Raji (cell line): ENCODE data around the gene BIRC6.

Source experiments
- POLR2A ChIP-seq: IDR thresholded peaks from 2 replicates; pipeline ENCODE4 v1.6.1; 2011; ENCODE audit warnings: low read depth, low read length, control low read depth; ENCODE audit not compliant: insufficient read depth

BIRC6 gene

DNA sequence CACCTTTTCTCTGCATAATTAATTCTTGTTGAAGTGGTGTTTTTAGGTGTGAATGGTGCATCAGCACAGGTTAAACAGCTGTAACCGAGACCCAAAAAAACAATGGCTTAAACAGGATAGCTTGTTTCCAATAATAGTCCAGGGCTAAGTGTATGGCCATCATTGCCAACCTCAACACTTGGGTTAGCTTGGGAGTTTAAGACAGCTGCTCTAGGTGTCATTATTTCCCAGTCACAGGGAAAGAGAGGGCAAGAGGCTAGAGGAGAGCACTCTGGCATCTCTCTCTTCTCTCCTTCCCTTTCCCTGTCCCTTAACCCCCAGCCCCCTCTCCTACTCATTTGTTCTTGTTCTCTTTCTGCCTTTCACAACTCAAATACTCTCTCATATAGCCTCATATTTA, 21.1 kb downstream of the BIRC6 start:
- TF ChIP-seq POLR2A, result no peak

- no peak for TF ChIP-seq POLR2A
These were observed 22.5 kb downstream of the BIRC6 start for GRCh38 chr2:32379352-32379751.

DNA sequence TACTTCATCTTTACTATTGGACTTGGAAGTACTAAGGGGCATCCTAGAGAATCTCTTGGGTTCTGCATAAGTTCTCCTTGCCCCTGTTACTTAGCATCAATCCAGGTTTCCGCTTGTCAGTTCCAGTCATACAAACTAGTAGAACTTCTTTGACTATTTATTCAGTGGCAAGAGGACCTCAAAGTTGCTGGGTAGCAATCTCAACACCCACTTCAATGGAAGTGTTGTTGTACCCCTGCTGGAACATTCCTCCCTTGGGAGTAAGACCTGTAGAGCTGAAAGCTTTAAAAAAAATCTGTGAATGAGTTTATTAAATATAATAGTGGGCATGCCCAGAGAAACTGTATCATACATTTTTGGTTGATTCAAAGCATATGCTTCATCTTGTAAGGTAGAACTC, 27.0 kb downstream of the BIRC6 start:
- no peak for TF ChIP-seq POLR2A

DNA sequence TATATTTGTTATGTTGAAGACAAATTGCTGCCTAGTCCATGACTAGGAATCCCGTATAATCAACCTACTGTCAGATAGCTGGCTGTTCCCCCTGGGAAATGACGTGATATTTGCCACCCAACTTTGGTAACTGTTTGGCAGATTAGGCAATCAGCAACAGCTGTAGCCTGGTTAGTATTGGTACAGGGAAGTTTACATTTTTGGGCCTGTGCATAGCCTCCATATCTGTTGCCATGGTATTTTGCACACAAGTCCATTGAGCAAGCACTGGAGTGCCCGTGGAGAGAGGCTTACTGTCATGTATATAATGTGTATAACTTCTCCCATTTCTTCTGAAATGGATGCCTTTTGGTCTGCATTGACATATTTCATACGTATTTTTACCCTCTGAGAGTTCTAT, 27.7 kb downstream of the BIRC6 start:
- TF ChIP-seq POLR2A, result no peak

GRCh38 chr2:32386739-32387138, 29.9 kb downstream of the BIRC6 start:
- TF ChIP-seq POLR2A, result no peak

DNA sequence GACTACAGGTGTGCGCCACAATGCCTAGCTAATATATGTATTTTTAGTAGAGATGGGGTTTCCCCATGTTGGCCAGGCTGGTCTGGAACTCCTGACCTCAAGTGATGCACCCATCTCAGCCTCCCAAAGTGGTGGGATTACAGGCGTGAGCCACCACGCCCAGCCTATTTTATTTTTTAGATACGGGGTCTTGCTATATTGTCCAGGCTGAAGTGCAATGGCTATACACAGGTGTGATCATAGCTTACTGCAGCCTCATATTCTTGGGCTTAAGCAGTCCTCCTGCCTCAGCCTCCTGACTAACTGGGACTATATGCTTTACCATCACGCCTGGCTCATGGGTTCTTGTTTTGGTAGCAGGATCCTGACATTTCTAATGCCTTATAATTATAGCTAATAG, 42.4 kb downstream of the BIRC6 start:
- no peak for TF ChIP-seq POLR2A

GRCh38 chr2:32402091-32402490, 45.3 kb downstream of the BIRC6 start:
- TF ChIP-seq POLR2A, result no peak

GRCh38 chr2:32403782-32404181, 47.0 kb downstream of the BIRC6 start:
- no peak for TF ChIP-seq POLR2A

GRCh38 chr2:32404691-32405090, 47.9 kb downstream of the BIRC6 start:
- no peak for TF ChIP-seq POLR2A

DNA sequence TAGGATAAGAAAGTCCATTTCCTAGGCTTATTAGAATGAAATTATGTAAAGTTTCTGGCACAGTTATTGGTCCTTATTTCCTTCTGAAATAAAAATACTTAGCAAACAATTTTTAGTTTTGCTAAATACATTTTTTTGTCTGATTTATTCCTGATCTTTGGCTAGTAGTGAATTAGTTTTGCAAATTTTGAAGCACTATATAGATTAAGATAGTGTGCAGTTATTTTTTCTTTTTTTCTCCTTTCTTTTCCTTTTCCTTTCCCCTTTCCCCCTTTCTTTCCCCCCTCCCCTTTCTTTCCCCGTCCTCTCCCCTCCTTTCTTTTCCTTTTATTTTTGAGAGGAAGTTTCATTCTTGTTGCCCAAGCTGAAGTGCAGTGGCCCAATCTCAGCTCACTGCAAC, 59.7 kb downstream of the BIRC6 start:
- TF ChIP-seq POLR2A, result no peak

GRCh38 chr2:32417659-32418058, 60.8 kb downstream of the BIRC6 start:
- TF ChIP-seq POLR2A, result no peak

- TF ChIP-seq POLR2A, result no peak
These were observed 62.0 kb downstream of the BIRC6 start for GRCh38 chr2:32418778-32419177.

DNA sequence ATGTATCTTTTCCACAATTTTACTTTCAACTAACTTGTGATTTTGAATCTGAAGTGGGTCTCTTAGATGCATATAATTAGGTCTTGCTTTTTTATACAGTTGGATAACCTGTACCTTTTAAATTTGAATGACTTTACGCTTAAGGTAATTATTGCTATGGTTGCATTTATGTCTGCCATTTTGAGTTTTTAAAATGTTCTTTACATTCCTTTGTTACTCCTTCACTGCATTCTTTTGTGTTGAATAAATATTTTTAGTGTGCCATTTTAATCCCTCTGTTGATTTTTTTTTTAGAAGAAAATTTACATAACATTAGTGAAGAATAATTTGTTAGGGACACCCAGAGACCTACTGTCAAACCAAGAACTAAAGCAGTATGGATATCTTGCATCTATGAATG, 65.3 kb downstream of the BIRC6 start:
- TF ChIP-seq POLR2A, result no peak

GRCh38 chr2:32423536-32423935, 66.7 kb downstream of the BIRC6 start:
- no peak for TF ChIP-seq POLR2A

DNA sequence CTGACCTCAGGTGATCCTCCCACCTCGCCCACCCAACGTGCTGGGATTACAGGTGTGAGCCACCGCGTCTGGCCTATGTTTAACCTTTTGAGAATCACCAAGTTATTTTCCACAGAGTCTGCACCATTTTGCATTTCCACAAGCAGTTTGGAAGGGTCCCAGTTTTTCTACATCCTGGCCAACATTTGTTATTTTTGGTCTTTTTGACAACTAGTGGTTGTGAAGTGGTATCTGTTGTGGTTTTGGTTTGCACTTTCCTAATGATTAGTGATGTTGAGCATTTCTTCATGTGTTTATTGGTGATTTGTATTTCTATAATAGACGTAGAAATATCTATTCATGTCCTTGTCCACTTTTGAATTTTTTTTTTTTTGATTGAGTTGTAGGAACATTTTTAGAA, 67.9 kb downstream of the BIRC6 start:
- no peak for TF ChIP-seq POLR2A

DNA sequence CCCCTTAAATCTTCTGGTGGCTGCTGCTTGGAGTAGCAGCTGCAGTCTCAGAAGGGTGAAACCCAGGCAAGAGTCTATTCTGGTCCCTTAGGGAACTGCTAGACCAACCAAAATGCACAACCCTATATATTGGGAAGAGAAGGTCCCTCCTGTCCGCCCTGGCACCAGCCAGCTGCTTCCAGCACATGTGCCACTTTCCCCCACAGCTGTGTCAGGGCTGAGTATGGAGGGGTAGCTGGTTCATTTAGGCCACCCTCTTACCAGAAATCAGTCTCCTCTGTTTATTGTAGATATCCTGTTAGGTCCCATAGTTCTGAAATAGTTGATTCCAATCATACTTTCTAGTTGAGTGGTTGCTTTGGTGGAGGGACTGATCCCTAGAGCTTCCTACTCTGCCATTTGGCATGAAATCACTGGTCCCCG, 68.9 kb downstream of the BIRC6 start:
- TF ChIP-seq POLR2A, result no peak

DNA sequence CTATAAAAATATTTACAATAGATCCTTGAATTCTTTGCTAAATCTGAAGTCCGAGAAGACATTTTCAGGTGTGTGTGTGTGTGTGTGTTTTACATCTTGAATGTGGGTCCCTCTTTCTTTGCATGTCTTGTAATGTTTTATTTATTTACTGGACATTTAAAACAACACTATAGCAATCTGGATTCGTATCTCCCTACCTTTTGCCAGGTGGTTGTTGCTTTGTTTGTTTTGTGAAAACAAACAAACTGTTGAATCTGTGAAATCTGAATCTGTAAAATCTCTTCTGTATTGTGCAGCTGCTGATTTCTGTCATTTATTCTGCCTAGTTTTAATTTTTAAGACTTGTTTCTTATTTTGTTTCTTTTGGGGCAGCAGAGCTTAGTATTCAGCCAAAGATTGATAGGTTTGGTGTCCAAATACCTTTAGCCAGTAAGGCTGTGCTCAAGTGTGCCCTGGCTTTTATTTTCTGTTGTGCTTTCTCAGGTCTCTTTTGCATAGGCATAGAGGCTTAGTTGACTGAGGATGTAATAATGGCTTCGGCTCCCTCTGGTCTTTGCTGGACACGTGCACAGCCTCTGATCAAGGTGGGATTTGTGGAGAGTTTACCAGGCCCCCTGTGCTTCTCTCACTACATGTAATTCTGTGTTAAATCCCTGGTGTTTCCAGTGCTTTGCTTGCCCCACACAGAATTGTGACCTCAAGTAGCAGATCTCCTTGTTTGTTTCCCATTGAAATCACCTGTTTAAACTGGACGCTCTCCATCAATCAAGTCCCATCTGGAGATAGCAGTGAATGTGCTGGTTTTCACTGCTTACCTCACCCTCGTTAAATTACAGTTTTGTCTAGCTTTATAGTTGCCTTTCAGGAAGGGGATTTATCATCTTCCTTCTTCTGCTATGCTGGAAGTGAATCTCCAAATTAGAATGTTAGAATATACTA, 71.1 kb downstream of the BIRC6 start:
- TF ChIP-seq POLR2A, result no peak
